Neural crest cell (in vitro differentiated cells): ENCODE results near the gene FAM98A. TPM values are rescaled to one million over a fixed set of nuclear protein-coding genes. Genes with fewer than 3 reads are reported as not detected.

Experiments used
- DNase-seq: peaks from one replicate; pipeline ENCODE4 v3.0.0; 2021; ENCODE audit warnings: low read depth, mixed read lengths, low spot score
- H3K27ac Mint-ChIP-seq: one replicate; pipeline ENCODE4 v1.8.0; 2021; ENCODE audit warnings: mild to moderate bottlenecking, mixed read lengths; ENCODE audit not compliant: unreplicated experiment
- H3K27me3 Mint-ChIP-seq: 2 replicates; pipeline ENCODE4 v1.8.0; 2021; ENCODE audit warnings: low read depth, mild to moderate bottlenecking, mixed read lengths
- H3K36me3 Mint-ChIP-seq: 2 replicates; pipeline ENCODE4 v1.8.0; 2021; ENCODE audit warnings: low read depth, mild to moderate bottlenecking, mixed read lengths
- H3K4me1 Mint-ChIP-seq: 2 replicates; pipeline ENCODE4 v1.8.0; 2021; ENCODE audit warnings: mixed read lengths
- H3K4me3 Mint-ChIP-seq: one replicate; pipeline ENCODE4 v1.8.0; 2021; ENCODE audit warnings: mild to moderate bottlenecking, mixed read lengths
- H3K9me3 Mint-ChIP-seq: 2 replicates; pipeline ENCODE4 v1.8.0; 2021; ENCODE audit warnings: mixed read lengths
- CTCF ChIP-seq: fragments of 200-600 bp; sonication (generic); conservative IDR thresholded peaks from 2 replicates; pipeline ENCODE4 v1.5.0; 2021; ENCODE audit warnings: antibody characterized with exemption, mild to moderate bottlenecking
- long read RNA-seq: library from polyadenylated mRNA; unstranded; transcript quantifications from one replicate; pipeline ENCODE4 v2.0.0, GENCODE V29; 2020
- total RNA-seq: library from RNA; stranded (reverse); gene quantifications from 2 replicates; pipeline ENCODE4 v1.2.1, GENCODE V29; 2021

The FAM98A gene
- total RNA-seq: 41.7 and 51.5 TPM in 2 replicates
- long read RNA-seq, transcript FAM98A-201 (8 exons, 2,816 nt): major isoform, 50 of 60 reads
- long read RNA-seq, partial matches to known transcripts: 3 of 60 reads
- long read RNA-seq, other reads (novel, unspliced or antisense): 4 of 60 reads

- peak; percentile 98 for DNase-seq
- no peaks in the 10 kb centered on the region for H3K9me3 Mint-ChIP-seq
- peak; percentile 17 for TF ChIP-seq CTCF
- H3K36me3 Mint-ChIP-seq: no peaks in the 10 kb centered on the region
- H3K4me3 Mint-ChIP-seq: peak within 1 kb of the TSS; percentile 98
- H3K27ac Mint-ChIP-seq: peak within 1 kb of the TSS; percentile 97
- peaks cover 27% of the 10 kb centered on the region for H3K4me1 Mint-ChIP-seq
- no peaks in the 10 kb centered on the region for H3K27me3 Mint-ChIP-seq
These were observed at the start of gene FAM98A for GRCh38 chr2:33599175-33599942. FAM98A (minus strand) TSS chr2:33599299; CDS start chr2:33599221, 78 bp downstream.

GRCh38 chr2:33645861-33646260 is 46.8 kb upstream of the FAM98A start:
- peaks cover 5% of the 10 kb centered on the region for H3K9me3 Mint-ChIP-seq
- no peak for TF ChIP-seq CTCF
- H3K27me3 Mint-ChIP-seq: no peaks in the 10 kb centered on the region
- no peak for DNase-seq
- no peak overlapping the region for H3K4me3 Mint-ChIP-seq
- no peaks in the 10 kb centered on the region for H3K4me1 Mint-ChIP-seq
- peaks cover 4% of the 10 kb centered on the region for H3K36me3 Mint-ChIP-seq
- H3K27ac Mint-ChIP-seq: no peak overlapping the region

GRCh38 chr2:33644215-33644614 is 45.1 kb upstream of the FAM98A start:
- TF ChIP-seq CTCF: no peak
- Mint-ChIP-seq H3K4me1 (no peaks in the 10 kb centered on the region), H3K4me3 (no peak overlapping the region), H3K27ac (no peak overlapping the region), H3K27me3 (no peaks in the 10 kb centered on the region), H3K36me3 (peaks cover 4% of the 10 kb centered on the region), H3K9me3 (peaks cover 2% of the 10 kb centered on the region)
- no peak for DNase-seq

- Mint-ChIP-seq H3K27ac (no peak overlapping the region), H3K4me3 (no peak overlapping the region), H3K4me1 (peaks cover 11% of the 10 kb centered on the region), H3K9me3 (no peaks in the 10 kb centered on the region), H3K36me3 (no peaks in the 10 kb centered on the region), H3K27me3 (no peaks in the 10 kb centered on the region)
- DNase-seq: no peak
- TF ChIP-seq CTCF: no peak
These were observed 36.9 kb upstream of the FAM98A start for GRCh38 chr2:33636001-33636400.

- Mint-ChIP-seq H3K4me3 (no peak overlapping the region), H3K27me3 (no peaks in the 10 kb centered on the region), H3K36me3 (no peaks in the 10 kb centered on the region), H3K4me1 (peaks cover 11% of the 10 kb centered on the region), H3K27ac (no peak overlapping the region), H3K9me3 (no peaks in the 10 kb centered on the region)
- no peak for TF ChIP-seq CTCF
- DNase-seq: no peak
These were observed 35.3 kb upstream of the FAM98A start for GRCh38 chr2:33634261-33634910.
